Hepatocyte (in vitro differentiated cells): ENCODE measurements around the gene SLAMF9.

Experiments
- CTCF ChIP-seq: fragments of 200-600 bp; sonication (generic); IDR thresholded peaks from 2 replicates; pipeline ENCODE4 v1.5.1; 2016; ENCODE audit warnings: antibody characterized with exemption, mild to moderate bottlenecking; ENCODE audit not compliant: poor library complexity
- EZH2 ChIP-seq: fragments of 200-600 bp; sonication (generic); IDR thresholded peaks from 2 replicates; pipeline ENCODE4 v1.6.1; 2016; ENCODE audit warnings: antibody characterized with exemption, mild to moderate bottlenecking, borderline replicate concordance
- EZH2phosphoT487 ChIP-seq: fragments of 200-600 bp; sonication (generic); IDR thresholded peaks from one replicate; pipeline ENCODE4 v1.6.1; 2018; ENCODE audit warnings: antibody characterized with exemption, mild to moderate bottlenecking, low read depth, moderate library complexity; ENCODE audit not compliant: unreplicated experiment, severe bottlenecking

- TF ChIP-seq CTCF: no peak
- no peak for TF ChIP-seq EZH2phosphoT487
- no peak for TF ChIP-seq EZH2
Observed at GRCh38 chr1:159932296-159933285, 21.4 kb downstream of the SLAMF9 start.
